Measurements from ENCODE around the gene FNDC3B.

Gene FNDC3B

DNA sequence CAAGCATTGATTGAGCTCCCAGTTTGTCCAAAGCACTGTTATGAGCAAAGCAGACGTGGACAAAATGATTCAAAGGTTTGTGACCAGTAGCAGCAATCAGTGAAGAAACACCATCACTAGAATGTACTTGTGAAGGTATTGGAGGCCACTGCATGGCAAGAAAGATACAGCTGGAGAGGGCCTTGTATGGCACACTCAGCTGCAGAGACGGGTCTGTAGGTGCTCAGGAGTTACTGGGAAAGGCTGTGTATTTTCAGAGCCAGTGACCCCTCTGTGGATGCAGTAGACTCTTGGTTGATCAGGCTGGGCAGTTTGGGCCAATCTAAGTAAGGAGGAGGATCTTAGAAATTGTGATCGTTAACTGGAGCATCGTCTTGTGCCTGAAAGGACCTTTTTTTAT, 288.9 kb downstream of the FNDC3B start:
- no peak for DNase-seq

DNA sequence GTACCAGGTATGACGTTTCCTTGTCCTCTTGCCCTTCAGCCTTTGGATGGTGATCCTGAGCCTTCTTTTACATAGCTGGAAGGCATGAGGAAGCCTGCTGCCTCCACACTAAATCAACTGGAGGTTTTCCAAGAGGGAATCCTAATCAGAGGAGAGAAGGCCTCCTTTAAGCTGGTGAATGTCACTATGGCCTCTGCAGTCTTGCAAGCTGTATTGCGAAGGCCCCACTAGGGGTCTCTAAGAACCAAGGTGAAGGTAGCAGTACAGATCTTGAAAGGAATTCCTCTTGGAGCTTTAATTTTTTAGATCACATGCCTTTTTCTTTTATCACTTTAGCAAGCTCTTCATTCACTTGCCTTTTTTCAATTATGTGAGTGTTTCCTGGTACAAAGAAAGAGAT, 289.7 kb downstream of the FNDC3B start:
- no peak for DNase-seq

DNA sequence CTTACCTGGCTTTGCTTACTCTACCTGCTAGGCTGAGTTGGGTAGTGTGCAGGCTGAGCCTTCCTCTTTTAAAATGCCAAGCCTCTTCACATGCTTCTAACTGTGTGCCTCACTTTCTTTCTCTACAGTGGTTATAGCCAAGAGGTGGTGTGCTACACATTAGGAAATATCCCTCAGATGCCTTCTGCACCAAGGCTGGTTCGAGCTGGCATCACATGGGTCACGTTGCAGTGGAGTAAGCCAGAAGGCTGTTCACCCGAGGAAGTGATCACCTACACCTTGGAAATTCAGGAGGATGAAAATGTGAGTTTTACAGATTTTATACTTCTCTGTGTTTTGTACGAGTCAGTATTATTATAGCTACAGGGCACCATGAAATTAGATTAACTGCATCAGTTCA, 291.0 kb downstream of the FNDC3B start:
- DNase-seq = no peak

DNA sequence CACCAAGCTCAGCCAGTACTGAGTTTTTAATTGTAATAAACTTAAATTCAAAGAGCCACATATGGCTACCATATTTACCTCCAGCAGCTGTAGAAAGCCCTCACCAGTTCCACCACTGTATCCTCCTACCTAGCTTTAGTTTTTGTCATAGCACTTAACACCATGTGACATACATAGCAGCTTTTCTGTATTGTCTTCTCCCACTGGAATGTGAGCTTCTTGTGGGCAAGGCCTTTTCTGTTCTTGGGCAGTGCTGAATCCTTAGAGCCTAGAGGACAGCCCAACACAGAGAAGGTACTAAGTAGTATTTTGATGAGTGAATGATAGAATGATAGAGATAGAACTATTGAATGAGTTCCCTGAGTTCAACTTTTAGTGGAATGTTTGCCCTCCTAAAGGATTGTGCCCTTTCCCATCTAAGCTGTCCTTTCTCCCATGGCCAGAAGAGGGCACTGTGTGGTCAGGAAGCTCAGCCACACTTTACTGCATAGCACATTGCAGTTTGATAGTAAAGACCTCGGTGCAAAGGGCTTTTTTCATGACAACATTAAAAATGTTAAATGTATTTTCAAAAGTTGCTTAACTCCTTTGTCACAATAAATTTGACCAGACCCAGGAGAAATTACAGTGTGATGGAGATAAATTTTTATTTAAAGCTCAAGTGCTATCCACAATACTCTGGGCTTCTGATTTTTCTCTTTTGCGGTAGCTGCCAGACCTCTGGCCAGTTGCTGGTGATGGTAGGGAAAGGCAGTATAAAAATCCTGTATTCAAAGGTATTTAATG, 293.1 kb downstream of the FNDC3B start:
- peak; percentile 44 for DNase-seq

DNA sequence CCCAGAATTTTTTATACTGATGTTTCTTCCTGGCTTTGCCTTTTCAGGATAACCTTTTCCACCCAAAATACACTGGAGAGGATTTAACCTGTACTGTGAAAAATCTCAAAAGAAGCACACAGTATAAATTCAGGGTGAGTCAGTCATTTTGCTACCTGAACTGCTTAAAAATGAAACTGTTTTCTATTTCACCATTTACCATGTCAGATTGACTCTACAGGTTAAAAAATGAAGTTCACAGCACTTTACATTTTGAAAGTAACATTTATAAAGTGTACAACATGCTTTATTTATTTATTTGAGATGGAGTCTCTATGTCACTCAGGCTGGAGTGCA, 293.6 kb downstream of the FNDC3B start:
- DNase-seq = no peak

DNA sequence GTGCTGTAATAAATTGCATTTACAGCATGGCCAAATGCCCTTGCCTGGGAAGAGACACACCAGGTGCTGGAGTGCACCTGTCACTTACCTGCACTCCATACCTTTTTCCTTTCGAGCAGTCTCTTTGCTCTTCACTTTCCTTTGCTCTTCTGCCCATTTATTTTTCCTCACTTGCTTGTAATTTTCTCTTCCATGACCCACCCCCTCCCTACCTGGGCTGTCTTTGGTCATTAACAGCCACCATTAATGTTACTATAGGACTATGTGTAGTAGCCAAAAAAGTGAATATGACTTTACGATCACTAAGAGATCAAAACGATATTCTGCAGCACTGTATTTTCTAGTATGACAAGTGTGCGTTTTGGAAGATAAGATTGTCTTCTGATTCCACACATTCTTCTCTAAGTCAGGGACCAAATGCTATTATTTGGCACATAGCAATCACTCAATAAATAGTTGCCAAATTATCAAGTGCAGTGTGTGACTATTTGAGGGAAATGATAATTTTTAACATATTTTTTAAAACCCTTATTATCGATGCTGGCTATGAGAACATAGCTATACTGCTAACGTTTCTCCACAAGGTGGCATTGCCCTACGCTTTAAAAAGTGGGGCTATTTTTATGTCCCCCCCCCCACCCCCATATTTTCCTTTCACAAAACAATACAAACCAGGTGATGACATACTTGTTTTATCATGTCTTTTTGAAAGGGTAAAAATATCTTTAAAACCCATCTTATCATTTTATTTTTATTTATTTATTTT, 294.5 kb downstream of the FNDC3B start:
- DNase-seq = no peak

- DNase-seq = no peak
These were observed 295.4 kb downstream of the FNDC3B start for GRCh38 chr3:172334671-172335207.

DNA sequence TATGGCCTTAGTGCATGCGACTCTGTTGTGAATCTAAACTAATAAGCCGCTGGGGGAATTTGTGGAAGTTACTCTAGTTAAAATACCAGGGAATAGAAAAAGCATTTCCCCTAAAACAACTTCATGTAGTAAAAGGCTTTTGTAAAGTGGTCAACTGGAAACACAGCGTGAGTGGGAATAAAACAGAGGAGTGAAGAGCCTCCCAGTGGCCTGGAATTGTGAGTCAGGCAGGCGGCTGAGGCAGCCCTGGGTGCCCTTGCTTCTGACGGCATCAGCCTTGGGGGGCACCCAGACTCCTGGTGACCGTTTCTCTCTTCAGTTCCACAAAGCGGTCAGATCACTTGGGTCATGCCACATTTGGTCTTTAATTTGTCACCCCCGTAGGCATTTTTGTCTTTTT, 300.5 kb downstream of the FNDC3B start:
- no peak for DNase-seq

DNA sequence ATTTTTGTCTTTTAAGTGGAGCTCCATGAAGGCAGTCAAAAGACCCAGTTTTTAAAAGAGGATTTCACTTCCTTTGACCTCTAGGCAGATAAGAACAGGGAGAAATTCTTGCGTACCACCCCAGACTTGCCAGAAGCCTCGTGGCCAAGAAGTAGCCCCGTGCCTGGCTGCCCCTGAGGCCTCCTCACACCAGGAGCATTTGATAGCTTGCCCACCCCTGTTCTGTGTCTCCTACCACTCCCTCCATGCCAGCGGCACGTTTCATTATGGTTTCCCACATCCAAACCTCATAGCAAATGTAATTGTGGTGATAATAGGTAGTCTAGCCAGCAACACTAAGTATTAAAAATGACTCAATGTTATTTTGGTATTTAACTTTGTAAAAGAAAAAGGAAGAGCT, 301.2 kb downstream of the FNDC3B start:
- no peak for DNase-seq

GRCh38 chr3:172341482-172342059, 302.2 kb downstream of the FNDC3B start:
- DNase-seq = peak; percentile 24

- DNase-seq = no peak
These were observed 302.8 kb downstream of the FNDC3B start for GRCh38 chr3:172342097-172342659.

DNA sequence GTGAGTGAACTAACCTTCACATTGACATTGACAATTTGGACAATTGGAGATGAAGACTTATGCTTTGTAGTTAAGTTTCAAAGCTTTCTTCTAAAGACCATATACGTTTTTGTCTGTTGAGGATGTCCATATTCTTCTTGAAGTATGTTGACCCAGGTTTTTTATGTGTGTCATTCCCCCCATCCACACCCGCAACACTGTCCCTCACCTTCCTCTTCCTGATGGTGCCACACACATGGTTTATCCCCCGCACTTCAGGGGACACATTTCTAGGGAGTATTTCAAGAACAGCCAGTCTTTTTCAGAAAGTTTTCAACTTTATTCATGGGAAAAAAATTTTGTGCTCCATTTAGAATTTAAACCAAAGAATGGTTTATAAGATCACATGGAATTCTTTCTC, 303.7 kb downstream of the FNDC3B start:
- DNase-seq = no peak

- DNase-seq = no peak
These were observed 304.6 kb downstream of the FNDC3B start for GRCh38 chr3:172343979-172344378.

GRCh38 chr3:172346161-172346560, 306.8 kb downstream of the FNDC3B start:
- DNase-seq = no peak

GRCh38 chr3:172347895-172348679, 308.7 kb downstream of the FNDC3B start:
- no peak for DNase-seq

DNA sequence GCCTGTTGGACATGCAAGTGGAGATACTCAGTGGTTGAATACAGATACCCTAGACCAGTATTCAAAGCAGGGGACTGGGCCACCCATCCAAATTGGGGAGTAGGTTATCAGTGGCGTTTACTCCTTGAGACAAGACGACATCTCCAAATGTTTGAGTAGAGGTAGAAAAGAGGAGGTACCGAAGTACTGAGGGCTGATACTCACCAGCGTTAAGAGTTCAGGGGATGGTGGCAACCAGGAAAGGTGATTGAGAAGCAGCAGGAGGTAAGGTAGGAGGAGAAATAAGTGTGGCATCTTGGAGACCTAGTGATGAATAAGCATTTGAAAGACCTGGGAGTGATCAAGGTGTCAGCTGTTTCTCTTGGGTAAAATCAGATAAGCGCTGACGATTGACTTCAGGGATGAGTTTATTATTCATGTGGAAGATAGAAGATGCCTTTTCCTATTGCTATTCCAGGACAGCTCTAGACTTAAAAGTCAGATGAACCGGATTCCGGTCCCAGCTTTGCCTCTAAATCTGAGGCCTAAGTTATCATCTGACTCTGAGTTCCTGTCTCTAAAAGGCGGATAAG, 312.6 kb downstream of the FNDC3B start:
- DNase-seq = no peak

GRCh38 chr3:172352786-172353185, 313.4 kb downstream of the FNDC3B start:
- DNase-seq = no peak

DNA sequence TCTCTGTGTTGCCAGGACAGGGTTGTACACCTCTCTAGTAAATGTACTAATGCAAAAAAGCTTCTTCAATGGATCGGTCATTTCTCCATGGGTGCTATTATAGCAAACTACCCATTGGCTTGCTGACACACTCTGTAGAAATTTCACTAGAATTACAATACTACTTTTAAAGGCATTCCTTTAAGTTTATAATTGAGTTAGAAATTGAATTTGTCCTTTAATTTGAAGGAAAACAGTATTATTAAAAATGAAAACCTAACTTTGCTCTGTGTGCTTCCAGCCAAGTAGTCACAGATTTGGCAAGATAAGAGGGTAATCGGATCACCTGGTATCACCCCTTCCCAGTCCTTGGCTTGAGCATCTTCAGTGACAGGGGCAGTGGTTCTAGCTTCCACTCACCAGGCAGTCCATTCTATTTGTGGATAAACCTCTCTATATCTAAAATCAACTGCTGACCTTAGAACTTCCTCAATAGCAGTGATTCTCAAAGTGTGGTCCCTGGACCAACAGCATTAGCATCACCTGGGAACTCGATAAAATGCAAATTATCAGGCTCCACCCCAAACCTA, 315.6 kb downstream of the FNDC3B start:
- DNase-seq = no peak

DNA sequence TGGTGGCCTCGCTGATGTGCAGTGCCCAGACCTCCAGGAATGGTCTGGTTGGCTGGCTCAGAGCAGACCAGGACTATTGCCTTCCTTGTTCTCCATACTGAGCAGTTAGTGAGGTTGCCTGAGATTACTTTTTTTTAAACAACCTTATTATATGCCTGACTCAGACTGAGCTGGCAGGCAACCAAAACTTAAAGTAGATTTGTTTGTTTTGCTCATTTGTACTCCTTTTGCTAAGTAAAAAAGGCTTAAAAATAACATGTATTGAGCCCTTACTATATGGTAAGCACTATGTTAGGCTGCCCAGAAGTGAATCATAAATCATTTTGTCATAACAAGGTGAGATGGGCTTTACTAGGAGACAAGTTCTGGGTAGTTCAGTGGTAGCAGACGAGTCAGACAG, 316.5 kb downstream of the FNDC3B start:
- DNase-seq = peak; percentile 58

GRCh38 chr3:172356427-172356826, 317.0 kb downstream of the FNDC3B start:
- DNase-seq = no peak

DNA sequence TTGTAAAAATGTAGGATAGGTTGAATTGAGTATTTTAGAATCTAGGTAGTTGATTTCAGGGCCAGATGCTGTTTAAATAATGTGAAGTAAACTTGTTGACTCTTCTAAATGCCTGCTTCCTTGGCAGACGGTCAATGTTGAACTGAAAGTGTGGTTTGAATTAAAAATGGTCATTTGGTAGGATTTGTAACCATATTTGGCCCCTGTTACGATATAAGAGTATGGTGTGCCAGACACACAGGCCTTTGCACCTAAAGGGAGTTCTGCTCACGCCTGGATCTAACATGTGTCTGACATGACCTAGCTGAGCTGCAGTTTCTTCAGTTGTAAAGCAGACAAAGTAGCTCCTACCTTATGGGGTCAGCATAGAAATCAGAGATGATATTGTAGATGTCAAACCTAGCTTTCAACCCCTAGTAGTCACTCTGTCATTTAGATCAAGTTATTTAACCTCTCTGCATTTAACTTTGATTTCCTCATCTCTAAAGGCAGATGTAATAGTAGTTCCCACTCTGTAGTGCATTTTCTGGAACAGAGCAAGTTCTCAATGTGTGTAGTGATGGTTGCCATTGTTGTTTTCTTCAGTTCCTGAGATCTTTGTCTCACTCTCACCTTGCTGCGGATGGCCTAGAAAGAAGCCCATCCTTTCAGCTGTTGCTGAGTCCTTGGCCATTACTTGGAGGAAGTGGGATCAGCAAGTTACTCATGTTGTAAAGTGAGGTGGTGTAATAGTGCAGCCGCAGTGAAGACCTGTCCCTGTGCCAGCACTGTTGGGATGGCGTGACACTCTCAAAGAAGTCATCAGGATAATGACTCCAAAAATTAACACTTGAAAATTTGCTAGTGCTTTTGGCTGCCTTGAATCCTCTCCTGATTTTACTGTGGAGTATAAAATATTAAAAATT, 318.7 kb downstream of the FNDC3B start:
- DNase-seq = no peak
